ENCODE results near the gene SAMD9L. TPM values are rescaled to one million over a fixed set of nuclear protein-coding genes. Genes with fewer than 3 reads are reported as not detected.
A peak's percentile ranks its signal among the peaks of the same experiment; 100 is the strongest.

The SAMD9L gene
- 7.0 TPM for polyA plus RNA-seq (2013, experiment 1 of 2)
- polyA plus RNA-seq (2013, experiment 2 of 2): 6.9 TPM

GRCh38 chr7:93148144-93148543 lies at the start of gene SAMD9L:
Gene SAMD9L (minus strand): TSS chr7:93148385. CDS start chr7:93135971, 12,414 bp downstream.
- Histone ChIP-seq H3K27ac (ENCODE audit: low read length, poor library complexity, severe bottlenecking) (no peak within 1 kb of the TSS), H4K91ac (ENCODE audit: low read length) (no peak within 1 kb of the TSS), H3K79me1 (replicated peaks; ENCODE audit: low read length, poor library complexity, severe bottlenecking) (peaks cover 2% of the 10 kb centered on the region), H3K18ac (ENCODE audit: low read depth in 1 of 2, low read length in 2 of 2) (no peak within 1 kb of the TSS), H3K9ac (ENCODE audit: low read length) (peak within 1 kb of the TSS; percentile 96), H3K4me2 (ENCODE audit: low read length, poor library complexity, severe bottlenecking) (peak within 1 kb of the TSS; percentile 35), H3K9me3 (ENCODE audit: control insufficient read depth, low read length) (no peaks in the 10 kb centered on the region), H2BK5ac (ENCODE audit: low read depth, low read length, poor library complexity, severe bottlenecking) (no peak within 1 kb of the TSS), H2BK12ac (ENCODE audit: low read length in 2 of 2) (no peak within 1 kb of the TSS), H3K4me3 (ENCODE audit: insufficient read depth in 1 of 2, low read depth in 1 of 2, low read length in 2 of 2) (peak within 1 kb of the TSS in 1 of 2 experiments; percentile 90), H3K14ac (ENCODE audit: low read length in 2 of 2) (no peak within 1 kb of the TSS), H2AK5ac (ENCODE audit: low read length, severe bottlenecking) (no peak within 1 kb of the TSS), H4K8ac (ENCODE audit: low read length) (no peak within 1 kb of the TSS), H3K23ac (ENCODE audit: low read length in 2 of 2) (no peak within 1 kb of the TSS), H2BK15ac (ENCODE audit: low read depth, poor library complexity, severe bottlenecking) (no peak within 1 kb of the TSS), H3K4ac (ENCODE audit: low read depth in 1 of 2, low read length in 2 of 2) (no peak within 1 kb of the TSS), H3K4me1 (ENCODE audit: control insufficient read depth, insufficient read depth, low read depth, low read length) (no peaks in the 10 kb centered on the region), H2AFZ (ENCODE audit: low read depth, low read length) (no peak within 1 kb of the TSS), H2BK120ac (ENCODE audit: low read depth, low read length) (no peak within 1 kb of the TSS), H3K27me3 (ENCODE audit: control insufficient read depth in 1 of 2, insufficient read depth in 1 of 2, low read length in 2 of 2) (peaks cover 0 to 5% of the 10 kb centered on the region in 2 experiments), H3K36me3 (ENCODE audit: control insufficient read depth in 1 of 2, insufficient read depth in 2 of 2, low read depth in 1 of 2, low read length in 2 of 2) (peaks cover 3 to 28% of the 10 kb centered on the region in 2 experiments)
- DNase-seq: peak; percentile 30
- 82% methylated on average over 2 of the region's 2 CpGs for WGBS

- H2BK15ac ChIP-seq (ENCODE audit: low read depth, poor library complexity, severe bottlenecking): no peak overlapping the region
- no peaks in the 10 kb centered on the region for H3K9me3 ChIP-seq (ENCODE audit: control insufficient read depth, low read length)
- no peak overlapping the region for H2BK12ac ChIP-seq (ENCODE audit: low read length in 2 of 2)
- no peak overlapping the region for H3K18ac ChIP-seq (ENCODE audit: low read depth in 1 of 2, low read length in 2 of 2)
- no peak for DNase-seq
- peaks cover 3 to 15% of the 10 kb centered on the region in 2 experiments for H3K27me3 ChIP-seq (ENCODE audit: control insufficient read depth in 1 of 2, insufficient read depth in 1 of 2, low read length in 2 of 2)
- H4K8ac ChIP-seq (ENCODE audit: low read length): no peak overlapping the region
- no peaks in the 10 kb centered on the region for H3K36me3 ChIP-seq (ENCODE audit: control insufficient read depth in 1 of 2, insufficient read depth in 2 of 2, low read depth in 1 of 2, low read length in 2 of 2)
- H3K4me1 ChIP-seq (ENCODE audit: control insufficient read depth, insufficient read depth, low read depth, low read length): no peaks in the 10 kb centered on the region
- H3K4me3 ChIP-seq (ENCODE audit: insufficient read depth in 1 of 2, low read depth in 1 of 2, low read length in 2 of 2): no peak overlapping the region
- H3K14ac ChIP-seq (ENCODE audit: low read length in 2 of 2): no peak overlapping the region
- no peak overlapping the region for H3K4me2 ChIP-seq (ENCODE audit: low read length, poor library complexity, severe bottlenecking)
- H3K27ac ChIP-seq (ENCODE audit: low read length, poor library complexity, severe bottlenecking): no peak overlapping the region
- H3K79me1 ChIP-seq (replicated peaks; ENCODE audit: low read length, poor library complexity, severe bottlenecking): no peaks in the 10 kb centered on the region
- H2AK5ac ChIP-seq (ENCODE audit: low read length, severe bottlenecking): no peak overlapping the region
- H2BK5ac ChIP-seq (ENCODE audit: low read depth, low read length, poor library complexity, severe bottlenecking): no peak overlapping the region
- WGBS: 88% methylated on average over 1 of the region's 2 CpGs
- no peak overlapping the region for H2BK120ac ChIP-seq (ENCODE audit: low read depth, low read length)
- H4K91ac ChIP-seq (ENCODE audit: low read length): no peak overlapping the region
- no peak overlapping the region for H3K9ac ChIP-seq (ENCODE audit: low read length)
- H3K23ac ChIP-seq (ENCODE audit: low read length in 2 of 2): no peak overlapping the region
- no peak overlapping the region for H2AFZ ChIP-seq (ENCODE audit: low read depth, low read length)
- H3K4ac ChIP-seq (ENCODE audit: low read depth in 1 of 2, low read length in 2 of 2): no peak overlapping the region
These were observed 48.2 kb upstream of the SAMD9L start for GRCh38 chr7:93196336-93196735.

- WGBS: 53% methylated on average over 2 of the region's 3 CpGs
- Histone ChIP-seq H2AFZ (ENCODE audit: low read depth, low read length) (no peak overlapping the region), H3K27me3 (ENCODE audit: control insufficient read depth in 1 of 2, insufficient read depth in 1 of 2, low read length in 2 of 2) (peaks cover 3 to 17% of the 10 kb centered on the region in 2 experiments)
These were observed 46.2 kb upstream of the SAMD9L start for GRCh38 chr7:93194386-93194785.

GRCh38 chr7:93188870-93189634 lies 40.9 kb upstream of the SAMD9L start:
- Histone ChIP-seq H2AFZ (ENCODE audit: low read depth, low read length) (no peak overlapping the region), H3K36me3 (ENCODE audit: control insufficient read depth in 1 of 2, insufficient read depth in 2 of 2, low read depth in 1 of 2, low read length in 2 of 2) (no peaks in the 10 kb centered on the region), H3K9me3 (ENCODE audit: control insufficient read depth, low read length) (no peaks in the 10 kb centered on the region), H3K18ac (ENCODE audit: low read depth in 1 of 2, low read length in 2 of 2) (no peak overlapping the region), H3K4me3 (ENCODE audit: insufficient read depth in 1 of 2, low read depth in 1 of 2, low read length in 2 of 2) (no peak overlapping the region), H3K14ac (ENCODE audit: low read length in 2 of 2) (no peak overlapping the region), H2BK12ac (ENCODE audit: low read length in 2 of 2) (no peak overlapping the region), H3K23ac (ENCODE audit: low read length in 2 of 2) (no peak overlapping the region), H2AK5ac (ENCODE audit: low read length, severe bottlenecking) (no peak overlapping the region), H4K91ac (ENCODE audit: low read length) (no peak overlapping the region), H2BK15ac (ENCODE audit: low read depth, poor library complexity, severe bottlenecking) (no peak overlapping the region), H3K4ac (ENCODE audit: low read depth in 1 of 2, low read length in 2 of 2) (no peak overlapping the region), H4K8ac (ENCODE audit: low read length) (no peak overlapping the region), H3K27ac (ENCODE audit: low read length, poor library complexity, severe bottlenecking) (no peak overlapping the region), H2BK5ac (ENCODE audit: low read depth, low read length, poor library complexity, severe bottlenecking) (no peak overlapping the region), H3K9ac (ENCODE audit: low read length) (no peak overlapping the region), H3K4me2 (ENCODE audit: low read length, poor library complexity, severe bottlenecking) (no peak overlapping the region), H2BK120ac (ENCODE audit: low read depth, low read length) (no peak overlapping the region), H3K27me3 (ENCODE audit: control insufficient read depth in 1 of 2, insufficient read depth in 1 of 2, low read length in 2 of 2) (peaks cover 3 to 28% of the 10 kb centered on the region in 2 experiments), H3K4me1 (ENCODE audit: control insufficient read depth, insufficient read depth, low read depth, low read length) (no peaks in the 10 kb centered on the region), H3K79me1 (replicated peaks; ENCODE audit: low read length, poor library complexity, severe bottlenecking) (no peaks in the 10 kb centered on the region)
- no peak for DNase-seq
- WGBS: 100% methylated on average over 3 of the region's 6 CpGs

More at GRCh38 chr7:93194386-93194785, 46.2 kb upstream of the SAMD9L start:
- Histone ChIP-seq H3K23ac (ENCODE audit: low read length in 2 of 2) (no peak overlapping the region), H3K4me1 (ENCODE audit: control insufficient read depth, insufficient read depth, low read depth, low read length) (no peaks in the 10 kb centered on the region), H3K4me3 (ENCODE audit: insufficient read depth in 1 of 2, low read depth in 1 of 2, low read length in 2 of 2) (no peak overlapping the region), H3K9me3 (ENCODE audit: control insufficient read depth, low read length) (no peaks in the 10 kb centered on the region), H2BK120ac (ENCODE audit: low read depth, low read length) (no peak overlapping the region), H3K27ac (ENCODE audit: low read length, poor library complexity, severe bottlenecking) (no peak overlapping the region), H3K4me2 (ENCODE audit: low read length, poor library complexity, severe bottlenecking) (no peak overlapping the region), H3K14ac (ENCODE audit: low read length in 2 of 2) (no peak overlapping the region), H3K79me1 (replicated peaks; ENCODE audit: low read length, poor library complexity, severe bottlenecking) (no peaks in the 10 kb centered on the region), H2BK15ac (ENCODE audit: low read depth, poor library complexity, severe bottlenecking) (no peak overlapping the region), H3K18ac (ENCODE audit: low read depth in 1 of 2, low read length in 2 of 2) (no peak overlapping the region), H3K4ac (ENCODE audit: low read depth in 1 of 2, low read length in 2 of 2) (no peak overlapping the region), H4K91ac (ENCODE audit: low read length) (no peak overlapping the region), H2AK5ac (ENCODE audit: low read length, severe bottlenecking) (no peak overlapping the region), H3K36me3 (ENCODE audit: control insufficient read depth in 1 of 2, insufficient read depth in 2 of 2, low read depth in 1 of 2, low read length in 2 of 2) (no peaks in the 10 kb centered on the region), H2BK5ac (ENCODE audit: low read depth, low read length, poor library complexity, severe bottlenecking) (no peak overlapping the region), H3K9ac (ENCODE audit: low read length) (no peak overlapping the region), H4K8ac (ENCODE audit: low read length) (no peak overlapping the region), H2BK12ac (ENCODE audit: low read length in 2 of 2) (no peak overlapping the region)
- peak; percentile 24 for DNase-seq

All from mesenchymal stem cell (in vitro differentiated cells and primary cell).